Liver (tissue), 9 donors: ENCODE measurements around the gene IL2RA. TPM values are rescaled to one million over a fixed set of nuclear protein-coding genes. Genes with fewer than 3 reads are reported as not detected.

ENCODE experiments used
- DNase-seq: peaks from one replicate; pipeline ENCODE4 v3.0.0-alpha.2; 2017; ENCODE audit warnings: low spot score
- H3K27ac ChIP-seq, 2 donors: one replicate each; pipeline ENCODE4 v1.7.0; 2013; ENCODE audit warnings: inconsistent platforms in 2 of 2, low read length in 2 of 2, control low read depth in 1 of 2, low read depth in 1 of 2, mild to moderate bottlenecking in 1 of 2
- H3K27me3 ChIP-seq, 4 donors: one replicate each; pipeline versions ENCODE4 v1.6.1 to v1.7.0; 2013; ENCODE audit warnings: low read length in 3 of 4, inconsistent platforms in 1 of 4, mild to moderate bottlenecking in 1 of 4, moderate library complexity in 1 of 4; ENCODE audit not compliant: control insufficient read depth in 4 of 4, insufficient read depth in 4 of 4
- H3K36me3 ChIP-seq, 4 donors: one replicate each; pipeline versions ENCODE4 v1.6.1 to v1.7.0; 2013; ENCODE audit warnings: low read length in 3 of 4, mild to moderate bottlenecking in 3 of 4, low read depth in 1 of 4, moderate library complexity in 1 of 4; ENCODE audit not compliant: control insufficient read depth in 4 of 4, insufficient read depth in 3 of 4
- H3K4me1 ChIP-seq, 4 donors: one replicate each; pipeline versions ENCODE4 v1.6.1 to v1.7.0; 2013; ENCODE audit warnings: low read length in 3 of 4, mild to moderate bottlenecking in 3 of 4, moderate library complexity in 1 of 4; ENCODE audit not compliant: control insufficient read depth in 4 of 4, insufficient read depth in 4 of 4
- H3K4me3 ChIP-seq, 3 donors: one replicate each; pipeline versions ENCODE4 v1.6.1 to v1.7.0; 2013; ENCODE audit warnings: low read length in 3 of 3, control low read depth in 1 of 3, low read depth in 1 of 3, mild to moderate bottlenecking in 1 of 3
- H3K9ac ChIP-seq, 2 donors: one replicate each; pipeline ENCODE4 v1.7.0; 2013; ENCODE audit warnings: low read length in 2 of 2, mild to moderate bottlenecking in 2 of 2, moderate library complexity in 2 of 2, control low read depth in 1 of 2, low read depth in 1 of 2
- H3K9me3 ChIP-seq, 4 donors: one replicate each; pipeline versions ENCODE4 v1.6.1 to v1.7.0; 2013; ENCODE audit warnings: low read length in 3 of 4; ENCODE audit not compliant: control insufficient read depth in 4 of 4
- CTCF ChIP-seq: fragments of 150-350 bp; IDR thresholded peaks from 2 replicates; pipeline ENCODE4 v1.5.1; 2017; ENCODE audit warnings: improper control_type of control experiment, low read depth, low read length; ENCODE audit not compliant: missing input control
- EGR1 ChIP-seq, 2 donors: IDR thresholded peaks; 2 replicates each; pipeline ENCODE4 v1.6.1; 2016 to 2018; ENCODE audit warnings: antibody characterized with exemption in 2 of 2, low read depth in 2 of 2
- FOXA2 ChIP-seq: IDR thresholded peaks from 2 replicates; pipeline ENCODE4 v1.6.1; 2016; ENCODE audit warnings: antibody characterized with exemption
- JUND ChIP-seq, 2 donors: IDR thresholded peaks; 2 replicates each; pipeline ENCODE4 v1.6.1; 2016; ENCODE audit warnings: antibody characterized with exemption in 2 of 2
- MAX ChIP-seq: IDR thresholded peaks from 2 replicates; pipeline ENCODE4 v1.6.1; 2016; ENCODE audit warnings: antibody characterized with exemption
- RAD21 ChIP-seq, 2 donors: IDR thresholded peaks; 2 replicates each; pipeline ENCODE4 v1.6.1; 2016; ENCODE audit warnings: antibody characterized with exemption in 2 of 2, mild to moderate bottlenecking in 2 of 2
- REST ChIP-seq: IDR thresholded peaks from 2 replicates; pipeline ENCODE4 v1.6.1; 2016; ENCODE audit warnings: antibody characterized with exemption, mild to moderate bottlenecking
- TAF1 ChIP-seq: conservative IDR thresholded peaks from 2 replicates; pipeline ENCODE4 v1.6.1; 2016; ENCODE audit warnings: antibody characterized with exemption, mild to moderate bottlenecking
- YY1 ChIP-seq: IDR thresholded peaks from 2 replicates; pipeline ENCODE4 v1.6.1; 2016; ENCODE audit warnings: antibody characterized with exemption, mild to moderate bottlenecking
- ZBTB33 ChIP-seq: IDR thresholded peaks from 2 replicates; pipeline ENCODE4 v1.6.1; 2016; ENCODE audit warnings: antibody characterized with exemption
- WGBS: extraction: QIAGEN DNeasy Blood & Tissue Kit; methylation state at CpG from one replicate; pipeline ENCODE4 v1.1.7; 2013; 5-methylcytosine and 5-hydroxymethylcytosine counted together
- polyA plus RNA-seq, 2 donors: library from polyadenylated mRNA; stranded (reverse) in 1 of 2; unstranded in 1 of 2; fragments of 200-250 nt in 1 of 2; fragments of >200 nt in 1 of 2; fragmentation: Nextera tagmentation in 1 of 2; extraction: Ambion mirVana in 1 of 2; gene quantifications; one replicate each; pipeline versions ENCODE4 v1.2.1 to v1.2.3, GENCODE V29; 2013 to 2015
- total RNA-seq, 2 donors: library from RNA; depleted of rRNA; stranded (reverse); fragments of >200 nt; gene quantifications; one replicate each; pipeline ENCODE4 v1.2.3, GENCODE V29; 2014
- donor health status: healthy.
- donor health status: healthy.
- donor health status: healthy.
- donor health status: healthy.
- donor health status: healthy.

Gene IL2RA
- total and polyA plus RNA-seq, 4 donors = 0.46 to 1.6 TPM; not detected in 2

- WGBS = 76% methylated on average over 14 of the region's 14 CpGs
- TF ChIP-seq EGR1 (IDR thresholded peaks at IDR 0.05; ENCODE audit: low read depth in 2 of 2) (no peak), RAD21 (IDR thresholded peaks at IDR 0.05) (no peak), YY1 (no peak), REST (no peak), TAF1 (no peak), FOXA2 (no peak), MAX (no peak), CTCF (no peak), JUND (IDR thresholded peaks at IDR 0.05) (no peak)
Measured at GRCh38 chr10:6046773-6047611, 15.2 kb downstream of the IL2RA start.

GRCh38 chr10:6045878-6046772 lies 16.0 kb downstream of the IL2RA start:
- no peak for TF ChIP-seq JUND (IDR thresholded peaks at IDR 0.05)
- no peak for TF ChIP-seq RAD21 (IDR thresholded peaks at IDR 0.05)
- TF ChIP-seq EGR1 (IDR thresholded peaks at IDR 0.05; ENCODE audit: low read depth in 2 of 2) = no peak
- no peak for TF ChIP-seq ZBTB33
- Histone ChIP-seq H3K9me3 (no peaks in the 10 kb centered on the region), H3K36me3 (no peaks in the 10 kb centered on the region), H3K27me3 (no peaks in the 10 kb centered on the region), H3K4me3 (no peak overlapping the region), H3K4me1 (no peaks in the 10 kb centered on the region), H3K27ac (no peak overlapping the region), H3K9ac (no peak overlapping the region)
- no peak for DNase-seq
- WGBS = 70% methylated on average over 9 of the region's 9 CpGs

More at GRCh38 chr10:6046773-6047611, 15.2 kb downstream of the IL2RA start:
- H3K27ac ChIP-seq = no peak overlapping the region
- no peaks in the 10 kb centered on the region for H3K4me1 ChIP-seq
- no peak overlapping the region for H3K9ac ChIP-seq
- H3K27me3 ChIP-seq = no peaks in the 10 kb centered on the region
- DNase-seq = no peak
- H3K9me3 ChIP-seq = no peaks in the 10 kb centered on the region
- H3K36me3 ChIP-seq = no peaks in the 10 kb centered on the region
- no peak overlapping the region for H3K4me3 ChIP-seq
